BE2C (cell line): ENCODE data around the gene GABBR2. TPM values are rescaled to one million over a fixed set of nuclear protein-coding genes. Genes with fewer than 3 reads are reported as not detected.

Experiments used
- DNase-seq: peaks from one replicate; pipeline ENCODE4 v3.0.0-alpha.2; 2020
- H3K27me3 ChIP-seq: fragments of 250-450 bp; sonication (Bioruptor Pico); 2 replicates; pipeline ENCODE4 v1.5.1; 2020; ENCODE audit warnings: mild to moderate bottlenecking
- H3K36me3 ChIP-seq: fragments of 250-450 bp; sonication (Bioruptor Pico); 2 replicates; pipeline ENCODE4 v1.5.1; 2020; ENCODE audit warnings: mild to moderate bottlenecking
- H3K4me1 ChIP-seq: fragments of 250-450 bp; sonication (Bioruptor Pico); 2 replicates; pipeline ENCODE4 v1.5.1; 2020
- H3K4me3 ChIP-seq: 2 replicates; pipeline ENCODE4 v1.5.1; 2011; ENCODE audit warnings: low read depth, low read length
- H3K9me3 ChIP-seq: fragments of 250-450 bp; sonication (Bioruptor Pico); 2 replicates; pipeline ENCODE4 v1.5.1; 2020
- polyA plus RNA-seq: library from polyadenylated mRNA; unstranded; fragments of >200 nt; gene quantifications from one replicate; pipeline ENCODE4 v1.2.1, GENCODE V29; 2012; ENCODE audit warnings: low read depth, missing spikeins; ENCODE audit not compliant: insufficient read length, insufficient read depth
- TF ChIP-seq, protein P1 (sequence below): IDR thresholded peaks from 2 replicates; pipeline ENCODE4 v1.5.1; 2012; ENCODE audit warnings: mild to moderate bottlenecking, low read depth, low read length

Gene GABBR2
- 1.1 TPM for polyA plus RNA-seq

DNA sequence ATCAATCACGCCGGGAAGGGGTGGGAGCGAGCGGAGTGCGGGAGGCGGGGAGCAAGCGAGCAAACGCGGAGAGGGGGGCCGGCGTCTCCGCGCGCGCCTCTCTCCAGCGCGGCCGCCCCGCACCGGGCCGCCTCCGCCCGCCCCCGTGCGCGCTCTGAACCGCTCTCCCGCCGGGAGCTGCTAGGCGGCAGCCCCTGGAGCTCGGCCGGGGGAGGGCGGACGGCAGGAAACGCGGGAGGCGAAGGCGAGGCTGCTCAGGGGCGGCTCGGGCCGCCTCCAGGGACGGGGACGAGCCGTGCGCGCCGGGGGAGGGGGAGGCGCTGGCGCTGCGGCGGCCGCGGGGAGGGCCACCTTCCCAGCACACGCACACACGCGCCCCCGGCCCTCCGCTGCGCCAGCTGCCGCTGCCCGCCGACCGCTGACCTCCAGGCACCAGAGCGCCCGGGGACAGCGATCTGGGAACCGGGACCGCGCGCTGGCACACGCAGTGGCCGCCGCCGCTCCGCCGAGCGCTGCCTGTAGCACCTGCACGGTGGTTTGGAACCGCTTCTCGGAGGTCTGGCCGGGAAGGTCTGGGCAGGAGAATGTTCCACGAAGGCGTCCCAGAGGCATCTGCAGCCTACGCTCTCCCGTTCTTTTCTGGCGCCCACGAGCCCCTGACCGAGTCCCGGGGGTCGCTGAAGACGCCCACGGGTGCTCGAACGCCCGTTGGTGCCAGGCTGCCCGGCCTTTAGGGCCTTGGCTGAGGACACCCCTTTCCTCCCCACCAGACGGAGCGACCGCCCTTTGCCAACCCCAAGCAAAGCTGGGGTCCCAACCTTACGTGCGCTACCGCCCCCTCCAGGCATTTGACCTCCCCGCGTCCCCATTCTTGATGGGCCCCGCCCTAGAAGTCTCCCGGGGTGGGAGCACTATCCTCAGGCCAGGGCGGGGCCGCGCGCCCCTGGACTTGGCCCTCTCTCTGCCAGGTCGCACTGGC is at the start of gene GABBR2:
Gene GABBR2, minus strand, starts transcription at position 3 of the 979 bp plus-strand sequence. CDS start 198 bp downstream, outside the sequence.
- no peak for DNase-seq
- H3K4me3 ChIP-seq: no peak within 1 kb of the TSS
- no peaks in the 10 kb centered on the region for H3K4me1 ChIP-seq
- H3K9me3 ChIP-seq: no peaks in the 10 kb centered on the region
- TF ChIP-seq, protein P1, sequence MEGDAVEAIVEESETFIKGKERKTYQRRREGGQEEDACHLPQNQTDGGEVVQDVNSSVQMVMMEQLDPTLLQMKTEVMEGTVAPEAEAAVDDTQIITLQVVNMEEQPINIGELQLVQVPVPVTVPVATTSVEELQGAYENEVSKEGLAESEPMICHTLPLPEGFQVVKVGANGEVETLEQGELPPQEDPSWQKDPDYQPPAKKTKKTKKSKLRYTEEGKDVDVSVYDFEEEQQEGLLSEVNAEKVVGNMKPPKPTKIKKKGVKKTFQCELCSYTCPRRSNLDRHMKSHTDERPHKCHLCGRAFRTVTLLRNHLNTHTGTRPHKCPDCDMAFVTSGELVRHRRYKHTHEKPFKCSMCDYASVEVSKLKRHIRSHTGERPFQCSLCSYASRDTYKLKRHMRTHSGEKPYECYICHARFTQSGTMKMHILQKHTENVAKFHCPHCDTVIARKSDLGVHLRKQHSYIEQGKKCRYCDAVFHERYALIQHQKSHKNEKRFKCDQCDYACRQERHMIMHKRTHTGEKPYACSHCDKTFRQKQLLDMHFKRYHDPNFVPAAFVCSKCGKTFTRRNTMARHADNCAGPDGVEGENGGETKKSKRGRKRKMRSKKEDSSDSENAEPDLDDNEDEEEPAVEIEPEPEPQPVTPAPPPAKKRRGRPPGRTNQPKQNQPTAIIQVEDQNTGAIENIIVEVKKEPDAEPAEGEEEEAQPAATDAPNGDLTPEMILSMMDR: no peak
- H3K36me3 ChIP-seq: no peaks in the 10 kb centered on the region
- peaks cover 83% of the 10 kb centered on the region for H3K27me3 ChIP-seq

GRCh38 chr9:98755006-98755618 is 46.4 kb upstream of the GABBR2 start:
- no peaks in the 10 kb centered on the region for H3K27me3 ChIP-seq
- TF ChIP-seq, protein P1: no peak
- H3K4me3 ChIP-seq: no peak overlapping the region
- no peaks in the 10 kb centered on the region for H3K36me3 ChIP-seq
- H3K4me1 ChIP-seq: no peaks in the 10 kb centered on the region
- no peaks in the 10 kb centered on the region for H3K9me3 ChIP-seq
- DNase-seq: no peak

- no peaks in the 10 kb centered on the region for H3K36me3 ChIP-seq
- TF ChIP-seq, protein P1: no peak
- no peaks in the 10 kb centered on the region for H3K27me3 ChIP-seq
Measured at GRCh38 chr9:98751210-98751609, 42.5 kb upstream of the GABBR2 start.

GRCh38 chr9:98750364-98751060 is 41.8 kb upstream of the GABBR2 start:
- TF ChIP-seq, protein P1: no peak
- no peak for DNase-seq
- H3K4me3 ChIP-seq: no peak overlapping the region
- no peaks in the 10 kb centered on the region for H3K4me1 ChIP-seq
- no peaks in the 10 kb centered on the region for H3K9me3 ChIP-seq
- H3K27me3 ChIP-seq: no peaks in the 10 kb centered on the region
- no peaks in the 10 kb centered on the region for H3K36me3 ChIP-seq

More at GRCh38 chr9:98751210-98751609, 42.5 kb upstream of the GABBR2 start:
- DNase-seq: no peak
- Histone ChIP-seq H3K4me3 (no peak overlapping the region), H3K4me1 (no peaks in the 10 kb centered on the region), H3K9me3 (no peaks in the 10 kb centered on the region)

- Histone ChIP-seq H3K4me3 (no peak overlapping the region), H3K36me3 (no peaks in the 10 kb centered on the region), H3K27me3 (no peaks in the 10 kb centered on the region), H3K9me3 (no peaks in the 10 kb centered on the region), H3K4me1 (no peaks in the 10 kb centered on the region)
- DNase-seq: no peak
- TF ChIP-seq, protein P1: no peak
Measured at GRCh38 chr9:98747476-98747875, 38.7 kb upstream of the GABBR2 start.
